Heart left ventricle (tissue), 13 donors: ENCODE results near the gene DSCAML1.

ENCODE experiments used
- CTCF ChIP-seq, 12 donors: fragments of 200-600 bp; sonication (generic) in 4 of 12; IDR thresholded peaks; one replicate each; pipeline versions ENCODE4 v1.5.0 to v1.8.0; 2018 to 2022; ENCODE audit warnings: antibody characterized with exemption in 12 of 12, mild to moderate bottlenecking in 5 of 12
- POLR2A ChIP-seq, 2 donors: fragments of 450-650 bp; IDR thresholded peaks; one replicate each; pipeline ENCODE4 v1.6.1; 2017; ENCODE audit warnings: antibody characterized with exemption in 2 of 2, mild to moderate bottlenecking in 2 of 2, moderate library complexity in 2 of 2
- donor health status: ischemic (EF 13 %, LVEDD 7.1; RV severe dilation, severe dysfunction).
- donor health status: DM: no; HTN: yes; CAD: no.
- donor health status: DM: no; HTN: no; CAD: no.
- donor health status: ischemic (EF 25% LVEDD 6.9; RV normal size, moderate dysfunction).
- donor health status: ischemic (EF 25% LVEDD 5.7; RV mildly dilated, moderate dysfunction).
- donor health status: ischemic (EF 35%, LVEDD 5.7; RV mildly dilated, moderate dysfunction).
- donor health status: nonischemic (EF 11% LVEDD 7.7; RV severe dilation, severe dysfunction).
- donor health status: DM: yes; HTN: yes; CAD: no.
- donor health status: PGD.
- donor health status: ischemic (EF 29% LVEDD 5.4; RV normal size, mild dysfunction).
- donor health status: nonischemic (EF 23%, LVEDD 6.1; RV moderate dilation, normal function).

GRCh38 chr11:117618982-117619355 is 178.0 kb downstream of the DSCAML1 start:
- TF ChIP-seq CTCF (IDR thresholded peaks at IDR 0.05) (no peak), POLR2A (IDR thresholded peaks at IDR 0.05) (no peak)
